HG03095 (cell line): ENCODE results near the gene MARS1.
"Not testable (repeated sequence)": the region's sequence is repeated elsewhere in the genome, so short reads cannot be mapped to it uniquely, and the experiment has no call there.

Experiments
- ATAC-seq: cut with Tn5 transposase; IDR thresholded peaks from one replicate; pipeline ENCODE4 v1.9.1; 2021; ENCODE audit warnings: moderate library complexity; ENCODE audit not compliant: unreplicated experiment

Gene MARS1

GRCh38 chr12:57515408-57515933 is 27.6 kb downstream of the MARS1 start:
- no peak for ATAC-seq

- no peak for ATAC-seq
Measured at GRCh38 chr12:57515934-57516541, 28.2 kb downstream of the MARS1 start.

- no peak for ATAC-seq
Measured at GRCh38 chr12:57516617-57517153, 28.8 kb downstream of the MARS1 start.

GRCh38 chr12:57517187-57517586 is 29.3 kb downstream of the MARS1 start:
- no peak for ATAC-seq

- ATAC-seq: not testable (repeated sequence)
Measured at GRCh38 chr12:57517718-57518117, 29.9 kb downstream of the MARS1 start.

DNA sequence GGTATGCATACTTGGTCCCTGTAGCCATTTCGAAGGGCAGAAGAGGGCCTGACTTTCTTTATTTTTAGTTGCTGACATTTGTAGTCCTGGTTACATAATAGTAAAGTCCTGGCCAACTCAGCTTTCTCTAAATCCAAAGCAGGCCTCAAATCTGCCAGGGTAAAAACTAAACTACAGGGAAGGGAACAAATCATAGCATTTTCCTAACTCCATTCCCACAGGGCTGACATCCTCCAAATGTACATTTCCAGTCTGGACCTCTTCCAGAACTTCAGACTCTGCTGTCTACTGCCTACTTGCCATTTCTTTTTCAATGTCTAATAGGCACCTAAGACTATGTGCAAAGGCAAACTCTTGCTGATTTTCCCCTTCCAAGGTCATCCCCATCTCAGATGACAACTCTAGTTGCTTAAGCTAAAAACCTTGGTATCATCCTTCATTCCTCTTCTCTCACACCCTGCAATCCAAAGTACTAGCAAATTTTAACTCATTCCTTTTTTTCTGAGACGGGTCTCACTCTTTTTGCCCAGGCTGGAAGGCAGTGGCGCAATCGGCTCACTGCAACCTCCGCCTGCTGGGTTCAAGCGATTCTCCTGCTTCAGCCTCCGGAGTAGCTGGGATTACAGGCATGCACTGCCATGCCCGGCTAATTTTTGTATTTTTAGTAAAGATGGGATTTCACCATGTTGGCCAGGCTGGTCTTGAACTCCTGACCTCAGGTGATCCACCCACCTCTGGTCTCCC is 30.5 kb downstream of the MARS1 start:
- ATAC-seq: no peak

GRCh38 chr12:57518920-57519795 is 31.3 kb downstream of the MARS1 start:
- no peak for ATAC-seq

DNA sequence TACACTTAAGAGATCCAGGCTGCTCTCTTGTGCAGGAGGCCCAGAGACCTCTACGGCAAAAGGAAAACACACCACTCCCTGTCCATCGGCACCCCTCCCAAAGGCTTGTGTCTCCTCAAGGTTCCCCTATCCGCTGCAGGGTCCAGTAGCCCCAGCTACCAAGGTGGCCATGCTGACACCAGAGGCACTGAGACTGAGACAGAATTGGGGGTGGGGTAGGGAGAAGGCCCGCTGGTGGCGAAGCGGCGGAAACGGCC is 31.9 kb downstream of the MARS1 start:
- ATAC-seq: peak; percentile 6

DNA sequence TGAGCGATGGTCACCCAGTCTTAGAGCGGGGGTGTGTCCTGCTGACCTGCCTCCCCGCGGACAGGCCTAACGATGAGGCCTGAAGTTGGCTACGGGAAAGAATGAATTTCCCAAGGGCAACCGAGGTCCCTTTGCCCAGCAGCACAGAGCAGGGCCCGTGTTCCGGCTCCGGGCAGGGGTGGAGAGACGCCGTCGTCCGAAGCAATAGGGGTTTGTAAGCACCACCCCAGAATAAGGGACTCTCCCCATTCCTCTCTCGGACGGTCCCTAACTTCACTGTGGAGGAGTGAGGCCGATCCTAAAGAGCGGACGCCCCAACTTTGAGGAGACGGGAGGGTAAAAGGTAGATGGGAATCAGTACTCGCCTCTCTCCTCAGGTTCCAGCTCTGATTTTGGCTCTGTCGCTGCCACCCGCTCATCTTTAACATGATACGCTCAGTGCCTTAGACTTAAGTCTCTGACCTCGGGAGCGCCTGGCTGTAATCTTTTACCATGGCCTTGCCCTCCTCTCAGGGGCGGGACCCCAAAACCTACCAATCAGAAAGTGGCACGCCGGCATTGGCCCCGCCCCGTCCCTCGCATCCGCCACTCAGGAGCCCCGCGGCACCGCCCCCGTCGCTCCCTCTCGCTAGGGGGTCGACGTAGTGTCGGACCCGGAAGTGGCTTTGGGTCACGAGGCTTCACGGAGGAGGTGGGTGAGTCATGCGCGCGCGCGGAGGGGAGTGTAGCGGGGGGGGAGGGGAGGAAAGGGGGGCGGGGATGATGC is 32.4 kb downstream of the MARS1 start, which contains the start of gene DDIT3:
Gene DDIT3, minus strand, starts transcription at position 462 of the 766 bp plus-strand sequence. CDS start 3,108 bp downstream, outside the sequence.
- ATAC-seq: peak; percentile 64

DNA sequence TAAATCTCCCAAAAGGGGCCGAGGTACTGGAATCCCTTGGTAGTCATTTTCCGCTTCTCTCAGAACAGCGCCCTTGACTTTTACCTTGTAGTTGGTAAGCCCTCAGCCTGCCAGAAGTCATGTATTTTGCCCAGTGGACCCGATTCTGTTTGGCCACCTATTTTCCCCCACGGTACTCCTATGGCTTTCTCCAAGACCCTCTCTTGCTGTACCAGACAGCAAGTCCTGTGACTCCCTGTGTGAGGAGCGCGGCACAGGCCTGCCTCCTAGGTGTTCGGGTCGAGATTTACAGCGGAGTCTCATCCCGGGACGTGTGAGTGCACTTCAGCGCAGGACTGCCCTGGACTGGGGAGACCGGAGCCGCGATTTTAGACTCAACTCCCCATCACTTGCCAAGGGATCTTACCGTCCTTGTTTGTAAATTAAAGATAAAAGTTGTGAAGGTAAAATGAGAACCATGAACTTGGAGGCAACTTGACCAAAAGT is 33.7 kb downstream of the MARS1 start:
- no peak for ATAC-seq

DNA sequence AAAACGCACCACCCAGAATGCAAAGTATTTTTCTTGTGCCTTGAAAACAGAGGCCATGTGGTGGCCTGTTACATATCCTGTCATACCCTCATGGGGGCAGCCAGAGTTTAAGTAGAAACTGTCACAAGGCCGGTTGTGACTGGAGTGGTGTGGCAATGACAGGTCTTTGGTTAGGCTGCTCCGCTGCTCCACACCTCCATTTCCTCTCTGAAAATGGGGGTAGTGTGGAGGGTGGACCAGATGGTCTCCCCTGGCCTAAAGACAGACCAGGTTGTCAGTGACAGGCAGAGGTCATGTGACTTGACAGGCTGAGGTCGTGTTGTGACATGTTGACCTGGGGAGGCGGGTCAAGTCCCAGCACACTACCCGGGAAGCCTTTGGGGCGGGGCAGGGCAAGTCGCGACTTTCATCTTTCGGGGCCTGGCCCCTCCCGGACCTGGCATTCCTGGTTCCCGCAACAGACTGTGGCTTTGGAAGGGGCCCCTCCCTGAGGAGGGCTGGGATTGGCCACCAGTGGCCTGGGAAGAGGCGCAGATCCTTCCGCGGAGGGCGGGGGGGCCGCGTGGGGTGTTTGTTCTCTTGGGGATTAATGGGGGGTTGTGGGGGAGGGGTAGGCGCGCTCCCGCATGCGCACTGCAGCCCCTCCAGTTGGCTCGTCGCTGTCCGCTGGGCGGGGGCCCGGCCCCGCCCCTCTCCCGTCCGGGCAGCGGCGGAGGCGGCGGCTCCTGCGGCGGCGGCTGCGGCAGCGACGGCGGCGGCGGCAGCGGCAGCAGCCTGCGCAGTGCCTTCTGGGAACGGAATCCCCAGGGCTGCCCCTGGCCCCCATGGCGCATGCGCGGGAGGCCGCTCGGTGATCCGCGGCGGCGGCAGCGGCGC is 34.4 kb downstream of the MARS1 start, which contains the start of gene MBD6:
Gene MBD6, plus strand, starts transcription at position 814 of the 876 bp plus-strand sequence. CDS start 1,480 bp downstream, outside the sequence.
- peak; percentile 31 for ATAC-seq

GRCh38 chr12:57522887-57523705 is 35.2 kb downstream of the MARS1 start:
- no peak for ATAC-seq

DNA sequence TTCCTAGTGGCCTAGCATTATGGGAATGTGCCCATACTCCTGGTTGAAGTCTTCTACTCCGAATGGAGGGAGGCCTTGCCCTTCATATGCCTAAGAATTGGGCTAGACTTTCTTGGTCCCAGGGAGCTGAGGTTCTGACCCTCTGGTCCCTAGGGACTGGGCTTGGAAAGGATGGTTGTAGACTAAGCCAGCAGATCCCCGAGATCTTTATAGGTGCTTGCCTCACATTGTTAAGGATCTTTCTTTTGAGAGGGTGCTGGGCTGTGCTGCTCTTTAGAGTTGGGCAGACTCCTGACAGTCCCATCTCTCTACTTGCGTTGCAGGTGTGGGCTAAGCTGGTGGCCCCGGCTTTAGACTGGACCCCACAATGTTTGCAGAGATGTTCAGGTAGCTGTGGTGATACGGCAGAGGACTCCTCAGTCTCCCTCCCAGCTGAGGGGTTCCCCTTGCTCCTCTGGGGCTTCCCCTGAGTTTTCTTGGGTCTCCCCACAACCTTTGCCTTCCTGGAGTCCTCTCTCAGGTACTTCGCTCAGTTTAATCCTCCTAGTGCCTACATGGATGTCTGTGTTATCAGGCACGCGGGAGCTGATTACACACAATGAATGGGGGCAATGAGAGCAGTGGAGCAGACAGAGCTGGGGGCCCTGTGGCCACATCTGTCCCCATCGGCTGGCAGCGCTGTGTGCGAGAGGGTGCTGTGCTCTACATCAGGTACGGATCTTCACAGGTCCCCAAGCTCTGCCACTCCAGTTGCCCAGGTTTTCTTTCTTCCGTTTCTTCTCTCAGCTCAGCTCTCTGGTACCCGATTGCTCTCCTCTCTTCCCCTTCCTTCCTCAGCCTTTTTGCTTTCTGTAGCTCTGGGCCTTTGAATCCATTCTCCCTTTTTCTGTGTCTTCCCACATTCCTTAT is 36.1 kb downstream of the MARS1 start:
- no peak for ATAC-seq

DNA sequence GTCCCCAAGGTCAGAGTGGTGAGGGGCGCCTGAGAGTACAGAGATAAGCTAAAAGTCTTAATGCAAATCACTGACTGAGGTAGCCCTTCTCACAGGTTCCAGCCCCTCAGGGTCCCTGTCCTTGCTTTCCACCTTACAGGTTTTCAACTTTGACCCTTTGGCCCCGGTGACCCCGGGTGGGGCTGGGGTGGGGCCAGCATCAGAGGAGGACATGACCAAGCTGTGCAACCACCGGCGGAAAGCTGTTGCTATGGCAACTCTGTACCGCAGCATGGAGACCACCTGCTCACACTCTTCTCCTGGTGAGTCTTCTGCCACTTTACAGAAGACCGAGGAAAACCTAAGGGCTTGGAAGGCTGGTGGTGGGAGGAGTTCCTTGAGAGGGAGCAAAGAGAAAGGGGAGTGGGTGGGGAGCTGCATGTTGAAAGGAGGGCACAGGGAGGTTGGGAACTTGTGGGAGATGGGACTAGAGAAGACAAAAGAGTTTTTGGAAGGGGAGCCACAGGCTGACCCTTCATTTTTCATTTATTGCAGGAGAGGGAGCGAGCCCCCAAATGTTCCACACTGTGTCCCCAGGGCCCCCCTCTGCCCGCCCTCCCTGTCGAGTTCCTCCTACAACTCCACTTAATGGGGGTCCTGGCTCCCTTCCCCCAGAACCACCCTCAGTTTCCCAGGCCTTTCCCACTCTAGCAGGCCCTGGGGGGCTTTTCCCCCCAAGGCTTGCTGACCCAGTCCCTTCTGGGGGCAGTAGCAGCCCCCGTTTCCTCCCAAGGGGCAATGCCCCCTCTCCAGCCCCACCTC is 37.1 kb downstream of the MARS1 start:
- no peak for ATAC-seq

- ATAC-seq: no peak
Measured at GRCh38 chr12:57525615-57526383, 37.9 kb downstream of the MARS1 start.
